GM12892 (cell line): ENCODE results near the gene ZZZ3.
"Not testable (repeated sequence)": the region's sequence is repeated elsewhere in the genome, so short reads cannot be mapped to it uniquely, and the experiment has no call there.

Experiments
- DNase-seq: peaks from one replicate; pipeline ENCODE4 v3.0.0; 2011; ENCODE audit not compliant: insufficient read length
- FAIRE-seq: peaks from 2 replicates; lab custom pipeline; 2011; peaks lifted over from hg19 to GRCh38; lab: Jason Lieb, UNC
- POLR2A ChIP-seq: IDR thresholded peaks from 2 replicates; pipeline ENCODE4 v1.6.1; 2011; ENCODE audit warnings: low read depth, low read length, control low read depth
- POLR2AphosphoS5 ChIP-seq: IDR thresholded peaks from 2 replicates; pipeline ENCODE4 v1.6.1; 2011; ENCODE audit warnings: low read depth, low read length, control low read depth
- TAF1 ChIP-seq: IDR thresholded peaks from 2 replicates; pipeline ENCODE4 v1.6.1; 2011; ENCODE audit warnings: low read depth, mild to moderate bottlenecking, control low read depth, low read length, borderline replicate concordance

Gene ZZZ3

DNA sequence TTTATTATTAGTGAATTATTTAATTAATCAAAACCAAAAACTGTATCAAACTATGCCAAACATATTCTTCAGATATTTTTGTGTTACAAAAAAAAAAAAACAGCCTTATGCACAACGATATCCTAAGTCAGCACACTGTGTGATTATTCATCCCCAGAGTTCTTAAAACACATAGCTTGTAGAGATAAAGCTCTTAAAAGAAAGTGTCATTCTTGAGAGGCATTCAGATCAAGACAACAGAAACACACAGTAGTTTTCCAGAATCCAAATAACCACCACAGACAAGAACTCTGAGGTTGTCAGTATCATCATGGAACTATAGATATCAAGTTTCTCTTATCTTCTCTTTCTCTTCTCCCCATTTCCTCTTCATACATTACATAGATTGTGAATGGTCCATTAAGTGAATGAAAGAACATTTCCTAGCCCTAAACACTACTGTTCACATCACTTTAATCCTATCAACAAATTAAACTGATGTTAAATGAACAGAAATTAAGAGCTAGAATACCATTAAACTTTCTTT lies 13.5 kb downstream of the ZZZ3 start:
- FAIRE-seq (no peak), DNase-seq (no peak)

DNA sequence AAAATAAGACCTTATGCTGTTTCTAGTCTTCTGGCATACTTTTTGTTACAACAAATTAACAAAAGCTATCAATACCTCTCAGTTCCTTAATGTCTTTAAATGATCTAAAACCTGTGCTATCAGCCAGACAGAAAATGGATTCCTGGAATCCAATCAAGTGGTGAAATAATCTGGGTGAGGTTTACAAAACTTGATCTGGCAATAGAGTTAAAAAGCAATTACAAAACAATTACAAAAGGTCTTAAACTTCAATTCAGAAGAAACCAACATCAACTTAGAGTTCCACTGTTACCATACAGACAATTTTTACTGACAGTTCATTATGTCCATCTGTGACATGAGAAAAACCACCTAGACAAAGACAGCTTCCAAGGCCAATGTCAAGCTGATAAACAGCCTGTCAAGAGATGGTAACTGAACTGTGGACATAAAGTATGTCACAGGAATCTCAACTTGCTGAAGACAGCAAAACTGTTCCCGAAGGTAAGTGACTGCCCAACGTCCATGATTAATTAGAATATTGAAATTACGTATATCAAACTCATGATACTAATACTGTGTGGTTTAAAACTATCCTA lies 17.4 kb downstream of the ZZZ3 start:
- no peak for TF ChIP-seq POLR2AphosphoS5
- TF ChIP-seq TAF1 = no peak
- FAIRE-seq (no peak), DNase-seq (no peak)

More for the DNA sequence above, 13.5 kb downstream of the ZZZ3 start:
- TF ChIP-seq POLR2AphosphoS5 (no peak), POLR2A (no peak), TAF1 (no peak)

DNA sequence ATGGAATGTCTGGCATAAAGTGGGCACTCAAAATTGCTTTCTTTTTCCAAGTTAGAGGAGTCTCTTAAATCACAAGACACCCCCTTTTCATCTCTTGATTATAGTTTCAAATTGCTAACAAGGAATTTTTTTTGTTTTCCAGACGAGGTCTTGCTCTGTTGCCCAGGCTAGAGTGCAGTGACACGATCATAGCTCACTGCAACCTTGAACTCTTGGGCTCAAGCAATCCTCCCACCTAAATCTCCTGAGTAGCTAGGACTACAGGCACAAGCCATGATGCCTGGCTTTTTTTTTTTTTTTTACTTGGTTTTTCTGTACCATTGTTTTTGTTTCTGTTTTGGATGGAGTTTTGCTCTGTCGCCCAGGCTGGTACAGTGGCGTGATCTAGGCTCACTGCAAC lies 20.8 kb downstream of the ZZZ3 start:
- no peak for TF ChIP-seq POLR2A
- TF ChIP-seq POLR2AphosphoS5 = no peak
- TF ChIP-seq TAF1 = no peak
- FAIRE-seq (no peak), DNase-seq (no peak)

DNA sequence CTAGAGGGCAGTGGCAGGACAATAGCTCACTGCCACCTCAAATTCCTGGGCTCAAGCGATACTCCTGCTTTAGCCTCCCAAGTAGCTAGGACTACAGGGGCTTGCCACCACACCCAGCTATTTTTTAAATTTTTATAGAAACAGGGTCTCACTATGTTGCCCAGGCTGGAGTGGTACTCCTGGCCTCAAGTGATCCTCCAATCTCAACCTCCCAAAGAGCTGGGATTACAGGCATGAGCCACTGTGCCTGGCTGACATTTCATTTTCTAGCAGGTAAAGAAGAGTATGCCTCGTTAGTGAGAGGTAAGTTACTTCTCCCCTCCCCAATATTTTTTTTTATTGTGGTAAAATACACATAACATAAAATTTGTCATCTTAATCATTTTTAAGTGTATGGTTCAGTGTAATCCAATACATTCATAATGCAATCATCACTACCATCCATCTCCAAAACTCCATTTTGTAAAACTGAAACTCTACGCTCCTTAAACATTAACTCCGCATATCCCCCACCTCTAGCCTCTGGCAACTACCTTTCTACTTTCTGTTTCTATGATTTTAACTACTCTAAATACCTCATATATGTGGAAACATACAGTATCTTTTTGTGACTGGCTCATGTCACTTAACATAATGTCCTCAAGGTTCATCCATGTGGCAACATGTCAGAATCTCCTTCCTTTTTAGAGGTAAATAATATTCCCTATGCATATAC lies 22.4 kb downstream of the ZZZ3 start:
- no peak for DNase-seq
- no peak for TF ChIP-seq TAF1
- TF ChIP-seq POLR2AphosphoS5 = no peak
- TF ChIP-seq POLR2A = no peak
- FAIRE-seq = no peak

DNA sequence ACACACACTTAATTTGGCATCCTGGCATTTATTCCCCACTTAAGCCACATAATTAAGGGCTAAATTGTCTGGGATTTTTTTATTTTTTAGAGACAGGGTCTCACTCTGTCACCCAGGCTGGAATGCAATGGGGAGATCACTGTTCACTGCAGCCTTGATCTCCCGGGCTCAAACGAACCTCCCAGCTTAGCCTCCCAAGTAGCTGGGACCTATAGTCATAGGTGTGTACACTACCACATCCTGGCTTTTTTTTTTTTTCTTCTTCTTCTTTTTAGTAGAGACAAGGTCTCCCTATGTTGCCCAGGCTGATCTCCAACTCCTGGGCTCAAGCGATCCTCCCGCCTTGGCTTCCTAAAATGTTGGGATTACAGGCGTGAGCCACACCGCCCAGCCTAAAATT lies 24.2 kb downstream of the ZZZ3 start:
- TF ChIP-seq POLR2AphosphoS5 (no peak), POLR2A (no peak), TAF1 (no peak)
- no peak for FAIRE-seq
- no peak for DNase-seq

DNA sequence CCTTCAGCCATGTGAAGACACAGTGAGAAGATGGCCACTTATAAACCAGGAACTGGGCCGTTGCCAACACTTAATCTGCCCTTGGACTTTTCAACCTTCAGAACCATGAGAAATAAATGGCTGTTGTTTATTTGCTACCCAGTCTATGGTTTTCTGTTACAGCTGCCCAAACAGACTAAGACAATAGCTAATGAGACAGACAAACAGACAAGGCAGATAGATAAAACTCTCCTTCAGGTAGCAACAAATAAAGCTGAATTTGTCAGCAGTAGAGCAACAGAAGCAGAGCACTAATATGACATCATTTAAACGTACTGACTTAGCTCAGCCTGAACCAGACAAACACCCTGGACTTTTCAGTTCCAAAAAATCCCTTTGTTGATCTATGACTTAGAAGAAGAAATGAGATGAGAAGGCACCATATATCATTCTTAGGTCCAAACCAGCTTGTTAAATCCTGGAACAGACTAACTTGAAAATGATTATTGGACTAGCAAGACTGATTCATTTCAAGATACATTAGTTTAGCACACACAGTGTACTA lies 27.0 kb downstream of the ZZZ3 start:
- no peak for TF ChIP-seq TAF1
- TF ChIP-seq POLR2A = no peak
- no peak for TF ChIP-seq POLR2AphosphoS5
- FAIRE-seq (no peak), DNase-seq (no peak)

DNA sequence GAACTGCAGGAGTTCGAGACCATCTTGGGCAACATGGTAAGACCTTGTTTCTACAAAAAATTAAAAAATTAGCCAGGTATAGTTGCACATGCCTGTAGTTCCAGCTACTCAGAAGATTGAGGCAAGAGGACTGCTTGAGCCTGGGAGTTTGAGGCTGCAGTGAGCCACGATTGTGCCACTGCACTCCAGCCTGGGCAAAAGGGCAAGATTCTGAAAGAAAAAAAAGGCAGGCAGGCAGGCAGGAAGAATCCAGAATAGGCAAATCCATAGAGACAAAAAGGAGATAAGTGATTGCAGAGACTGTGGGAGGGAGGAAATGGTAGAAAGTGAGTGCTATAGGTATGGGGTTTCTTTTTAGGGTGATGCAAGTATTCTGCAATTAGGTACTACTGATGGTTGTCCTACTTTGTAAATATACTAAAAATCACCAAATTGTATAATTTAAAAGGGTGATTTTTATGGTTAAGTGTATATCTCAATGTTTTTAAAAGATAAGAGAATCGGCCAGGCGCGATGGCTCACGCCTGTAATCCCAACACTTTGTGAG lies 29.4 kb downstream of the ZZZ3 start:
- FAIRE-seq = no peak
- no peak for DNase-seq
- TF ChIP-seq POLR2A (no peak), POLR2AphosphoS5 (no peak), TAF1 (no peak)

DNA sequence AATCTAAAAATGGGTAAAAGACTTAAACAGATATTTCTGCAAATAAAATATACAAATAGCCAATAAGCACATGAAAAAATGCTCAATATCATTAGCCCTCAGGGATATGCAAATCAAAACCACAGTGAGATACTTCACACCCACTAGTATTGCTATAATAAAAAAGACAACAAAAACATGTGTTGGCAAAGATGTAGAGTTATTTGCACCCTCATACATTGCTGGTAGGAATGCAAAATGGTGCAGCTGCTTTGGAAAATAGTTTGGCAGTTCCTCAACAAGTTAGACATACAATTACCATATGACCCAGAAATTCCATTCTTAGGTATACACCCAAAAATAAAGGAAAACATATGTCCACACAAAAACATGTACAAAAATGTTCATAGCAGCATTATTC lies 30.2 kb downstream of the ZZZ3 start:
- DNase-seq = no peak
- no peak for FAIRE-seq
- TF ChIP-seq POLR2AphosphoS5 = no peak
- TF ChIP-seq TAF1 = no peak
- TF ChIP-seq POLR2A = no peak

DNA sequence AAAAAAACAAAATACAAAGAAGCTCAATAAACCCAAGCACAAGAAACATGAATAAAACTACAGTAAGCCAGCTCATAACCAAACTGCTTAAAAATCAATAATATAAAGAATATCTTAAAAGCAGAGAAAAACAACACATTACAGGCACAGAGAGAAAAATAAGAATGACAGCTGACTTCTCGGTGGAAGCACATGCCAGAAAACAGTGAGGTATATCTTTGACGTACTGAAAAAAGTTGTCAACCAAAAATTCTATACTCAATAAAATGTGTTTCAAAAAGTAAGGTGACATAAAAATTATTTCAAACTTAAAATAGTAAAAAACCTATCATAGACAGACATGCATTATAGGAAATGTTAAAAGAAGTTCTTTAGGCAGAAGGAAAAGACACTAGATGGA lies 33.3 kb downstream of the ZZZ3 start:
- no peak for DNase-seq
- no peak for FAIRE-seq
- TF ChIP-seq POLR2A (no peak), POLR2AphosphoS5 (no peak), TAF1 (no peak)

DNA sequence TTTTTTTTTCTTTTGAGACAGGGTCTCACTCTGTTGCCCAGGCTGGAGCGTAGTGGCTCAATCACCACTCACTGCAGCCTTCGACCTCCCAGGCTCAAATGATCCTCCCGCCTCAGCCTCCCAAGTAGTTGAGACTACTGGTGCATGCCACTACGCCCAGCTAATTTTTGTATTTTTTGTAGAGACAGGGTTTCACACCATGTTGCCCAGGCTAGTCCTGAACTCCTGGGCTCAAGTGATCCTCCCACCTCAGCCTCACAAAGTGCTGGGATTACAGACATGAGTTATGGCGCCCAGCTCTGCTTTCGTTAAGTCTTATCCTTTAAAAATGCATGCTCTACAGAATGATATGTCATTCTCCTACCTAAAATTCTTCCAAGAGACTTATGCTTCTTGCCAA lies 36.2 kb downstream of the ZZZ3 start:
- FAIRE-seq, DNase-seq: not testable (repeated sequence)

DNA sequence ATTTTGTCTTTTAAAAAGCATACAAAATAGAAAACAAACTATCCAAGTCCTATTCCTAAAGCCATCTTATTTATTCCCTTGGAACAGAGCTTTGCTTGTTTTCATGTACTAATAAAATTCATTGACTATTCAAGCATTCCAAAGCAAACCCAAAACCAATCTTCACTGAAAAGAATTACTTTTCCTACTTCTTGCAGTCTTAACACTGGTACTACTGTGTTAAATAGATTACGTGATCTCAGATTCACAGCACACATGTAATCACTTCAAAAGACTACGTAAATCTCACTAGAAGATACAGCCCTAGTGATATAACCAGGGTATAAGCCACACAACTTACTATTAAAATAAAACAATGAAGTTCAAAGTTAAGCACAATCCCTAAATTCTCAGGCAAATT lies 39.0 kb downstream of the ZZZ3 start:
- no peak for FAIRE-seq
- TF ChIP-seq POLR2AphosphoS5 (no peak), TAF1 (no peak), POLR2A (no peak)

DNA sequence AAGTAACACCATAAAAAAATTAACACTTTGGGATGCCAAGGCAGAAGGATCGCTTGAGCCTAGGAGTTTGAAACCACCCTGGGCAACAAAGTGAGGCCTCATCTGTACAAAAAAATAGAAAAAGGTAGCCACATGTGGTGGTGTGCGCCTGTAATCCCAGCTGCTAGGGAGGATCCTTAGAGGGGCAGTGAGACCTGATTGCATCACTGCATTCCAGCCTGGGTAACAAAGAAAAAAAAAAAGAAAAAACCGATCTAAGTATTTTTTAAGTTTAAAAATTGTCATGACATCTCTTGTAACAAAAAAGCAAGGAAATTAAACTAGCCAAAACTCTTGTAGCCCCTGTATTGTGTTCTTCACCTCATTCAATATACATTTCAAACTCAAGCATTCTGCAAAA lies 39.5 kb downstream of the ZZZ3 start:
- no peak for TF ChIP-seq POLR2AphosphoS5
- no peak for TF ChIP-seq POLR2A
- TF ChIP-seq TAF1 = no peak
- DNase-seq (no peak), FAIRE-seq (no peak)

More for the DNA sequence above, 39.0 kb downstream of the ZZZ3 start:
- no peak for DNase-seq
